22Rv1 (cell line): Measurements from ENCODE around the gene AAK1.

Experiments
- H3K27ac ChIP-seq: fragments of 450-650 bp; 2 replicates; pipeline ENCODE4 v1.5.1; 2017
- ZFX ChIP-seq: fragments of 450-650 bp; IDR thresholded peaks from 2 replicates; pipeline ENCODE4 v1.6.1; 2017; ENCODE audit warnings: antibody characterized with exemption, borderline replicate concordance
- TF ChIP-seq, protein P1 (sequence below): fragments of 450-650 bp; IDR thresholded peaks from 2 replicates; pipeline ENCODE4 v1.5.1; 2017; ENCODE audit warnings: mild to moderate bottlenecking

Gene AAK1

DNA sequence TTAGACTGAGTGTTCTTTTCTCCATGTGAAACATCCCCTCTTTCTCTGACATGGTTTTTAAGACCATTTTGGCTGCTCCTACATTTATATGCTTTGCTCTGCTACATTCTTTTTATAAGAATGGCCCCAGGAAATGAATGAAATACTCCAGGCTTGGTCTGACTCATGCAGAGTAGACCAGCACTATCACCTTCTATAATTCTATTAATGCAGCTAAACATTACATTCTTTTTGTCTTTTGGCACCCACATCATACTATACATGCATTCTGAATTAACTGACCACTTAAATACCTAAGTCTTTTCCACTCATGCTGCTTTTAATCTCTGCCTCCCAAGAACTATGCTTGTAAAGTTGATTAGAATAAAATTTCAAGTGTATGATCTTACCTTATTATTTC lies 94.1 kb downstream of the AAK1 start:
- no peak overlapping the region for H3K27ac ChIP-seq
- TF ChIP-seq, protein P1, sequence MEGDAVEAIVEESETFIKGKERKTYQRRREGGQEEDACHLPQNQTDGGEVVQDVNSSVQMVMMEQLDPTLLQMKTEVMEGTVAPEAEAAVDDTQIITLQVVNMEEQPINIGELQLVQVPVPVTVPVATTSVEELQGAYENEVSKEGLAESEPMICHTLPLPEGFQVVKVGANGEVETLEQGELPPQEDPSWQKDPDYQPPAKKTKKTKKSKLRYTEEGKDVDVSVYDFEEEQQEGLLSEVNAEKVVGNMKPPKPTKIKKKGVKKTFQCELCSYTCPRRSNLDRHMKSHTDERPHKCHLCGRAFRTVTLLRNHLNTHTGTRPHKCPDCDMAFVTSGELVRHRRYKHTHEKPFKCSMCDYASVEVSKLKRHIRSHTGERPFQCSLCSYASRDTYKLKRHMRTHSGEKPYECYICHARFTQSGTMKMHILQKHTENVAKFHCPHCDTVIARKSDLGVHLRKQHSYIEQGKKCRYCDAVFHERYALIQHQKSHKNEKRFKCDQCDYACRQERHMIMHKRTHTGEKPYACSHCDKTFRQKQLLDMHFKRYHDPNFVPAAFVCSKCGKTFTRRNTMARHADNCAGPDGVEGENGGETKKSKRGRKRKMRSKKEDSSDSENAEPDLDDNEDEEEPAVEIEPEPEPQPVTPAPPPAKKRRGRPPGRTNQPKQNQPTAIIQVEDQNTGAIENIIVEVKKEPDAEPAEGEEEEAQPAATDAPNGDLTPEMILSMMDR: no peak
- no peak for TF ChIP-seq ZFX

DNA sequence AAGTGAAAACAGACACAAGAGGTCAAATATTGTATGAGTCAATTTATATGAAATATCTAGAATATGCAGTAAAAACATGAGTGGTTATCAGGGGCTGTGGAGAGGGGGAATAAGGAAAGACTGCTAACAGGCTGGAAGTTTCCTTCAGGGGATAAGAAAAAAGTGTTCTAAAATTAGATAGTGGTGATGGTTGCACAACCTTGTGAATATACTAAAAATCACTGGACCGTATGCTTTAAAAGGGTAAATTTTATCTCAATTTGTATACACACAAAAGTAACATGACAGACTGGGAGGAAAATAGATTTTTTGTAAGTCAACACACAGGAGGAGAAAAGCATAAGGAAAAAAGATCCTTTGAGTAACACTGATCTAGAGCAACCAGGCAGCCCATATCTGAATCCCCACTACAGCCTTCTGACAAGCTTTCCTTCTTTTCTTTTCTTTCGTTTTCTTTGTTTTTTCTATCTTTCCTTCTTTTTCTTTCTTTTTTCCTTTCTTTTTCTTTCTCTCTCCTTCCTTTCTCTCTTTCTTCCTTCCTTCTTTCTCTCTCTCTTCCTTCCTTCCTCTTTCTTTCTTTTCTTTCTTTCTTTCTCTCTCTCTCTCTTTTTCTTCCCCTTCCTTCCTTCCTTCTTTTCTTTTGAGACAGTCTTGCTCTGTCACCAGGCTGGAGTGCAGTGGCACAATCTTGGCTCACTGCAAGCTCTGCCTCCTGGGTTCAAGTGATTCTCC lies 95.4 kb downstream of the AAK1 start:
- TF ChIP-seq, protein P1: no peak

DNA sequence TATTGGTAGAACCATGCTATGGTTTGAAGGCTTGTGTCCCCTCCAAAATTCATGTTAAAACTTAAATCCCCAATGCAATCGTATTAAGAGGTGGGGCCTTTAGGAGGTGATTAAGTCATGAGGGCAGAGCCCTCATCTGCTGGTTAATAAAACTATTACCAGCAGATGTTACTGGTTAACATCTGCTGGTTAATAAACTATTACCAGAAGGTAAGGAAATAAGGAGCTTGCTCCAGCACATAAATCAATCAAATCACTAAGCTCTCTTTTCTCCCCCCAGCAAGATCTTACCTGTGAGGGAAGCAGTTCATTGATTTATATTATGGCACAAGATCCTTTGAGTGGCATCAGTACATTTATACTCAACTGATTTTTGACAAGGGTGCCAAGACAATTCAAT lies 96.9 kb downstream of the AAK1 start:
- TF ChIP-seq, protein P1: no peak
- no peak for TF ChIP-seq ZFX
- H3K27ac ChIP-seq: no peak overlapping the region

More for the DNA sequence above, 95.4 kb downstream of the AAK1 start:
- no peak overlapping the region for H3K27ac ChIP-seq

DNA sequence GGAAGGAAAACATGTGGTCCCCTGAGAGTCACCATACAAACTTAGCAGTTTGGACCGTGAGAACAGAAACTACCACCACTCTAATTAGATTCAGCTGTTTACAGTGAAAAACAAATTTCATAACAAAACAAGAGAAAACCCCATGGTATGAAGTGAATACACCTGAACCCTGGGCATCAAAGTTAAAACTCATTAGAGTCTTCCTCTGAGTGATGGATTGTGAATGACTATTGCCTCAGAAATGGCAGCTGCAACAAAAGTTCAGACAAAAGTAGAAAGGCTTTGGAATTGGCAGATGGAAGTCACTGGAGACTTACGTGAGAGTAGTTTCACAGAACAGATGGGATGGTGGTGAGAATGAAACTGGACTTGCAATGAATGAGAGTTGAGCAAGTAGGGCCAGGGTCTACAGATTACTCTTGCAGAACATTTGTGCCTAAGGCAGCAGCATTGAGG lies 98.0 kb downstream of the AAK1 start:
- no peak overlapping the region for H3K27ac ChIP-seq
- TF ChIP-seq ZFX: no peak

DNA sequence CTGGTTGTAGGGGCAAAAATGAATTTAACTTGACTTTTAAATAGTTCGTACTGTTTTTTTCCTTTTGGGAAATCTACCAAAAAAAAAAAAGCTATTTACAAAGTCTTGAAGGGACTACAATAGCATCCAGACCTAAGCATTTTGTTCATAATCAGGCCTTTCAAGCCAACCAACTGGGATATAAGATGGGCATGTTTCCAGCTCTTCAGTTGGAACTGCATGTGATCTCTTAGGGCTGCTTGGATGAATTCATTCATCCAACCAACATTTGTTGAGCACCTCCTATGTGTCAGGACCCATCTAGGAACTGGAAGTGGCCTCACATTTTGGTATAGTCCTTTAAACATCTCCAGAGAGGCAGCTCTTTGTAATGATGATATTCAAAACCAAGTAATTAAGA lies 98.6 kb downstream of the AAK1 start:
- TF ChIP-seq ZFX: no peak
- TF ChIP-seq, protein P1: no peak
- no peak overlapping the region for H3K27ac ChIP-seq

DNA sequence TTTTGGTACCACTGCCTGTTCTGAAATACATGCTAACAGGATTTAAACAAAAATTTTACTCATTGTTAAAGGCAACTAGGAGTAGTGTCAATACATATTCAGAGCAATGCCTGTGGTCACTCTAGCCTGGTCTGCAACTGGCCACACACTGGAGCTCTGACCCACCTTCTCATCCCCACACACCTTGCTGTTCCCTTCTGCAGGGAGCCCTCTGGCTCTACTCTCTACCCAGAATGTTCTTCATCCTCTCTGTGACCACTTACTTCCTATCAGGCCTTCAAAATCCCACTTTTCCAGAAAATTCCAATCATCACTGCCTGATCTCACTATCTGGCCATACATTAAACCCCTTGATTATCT lies 104.0 kb downstream of the AAK1 start:
- H3K27ac ChIP-seq: no peak overlapping the region
- TF ChIP-seq ZFX: no peak
- TF ChIP-seq, protein P1: no peak

DNA sequence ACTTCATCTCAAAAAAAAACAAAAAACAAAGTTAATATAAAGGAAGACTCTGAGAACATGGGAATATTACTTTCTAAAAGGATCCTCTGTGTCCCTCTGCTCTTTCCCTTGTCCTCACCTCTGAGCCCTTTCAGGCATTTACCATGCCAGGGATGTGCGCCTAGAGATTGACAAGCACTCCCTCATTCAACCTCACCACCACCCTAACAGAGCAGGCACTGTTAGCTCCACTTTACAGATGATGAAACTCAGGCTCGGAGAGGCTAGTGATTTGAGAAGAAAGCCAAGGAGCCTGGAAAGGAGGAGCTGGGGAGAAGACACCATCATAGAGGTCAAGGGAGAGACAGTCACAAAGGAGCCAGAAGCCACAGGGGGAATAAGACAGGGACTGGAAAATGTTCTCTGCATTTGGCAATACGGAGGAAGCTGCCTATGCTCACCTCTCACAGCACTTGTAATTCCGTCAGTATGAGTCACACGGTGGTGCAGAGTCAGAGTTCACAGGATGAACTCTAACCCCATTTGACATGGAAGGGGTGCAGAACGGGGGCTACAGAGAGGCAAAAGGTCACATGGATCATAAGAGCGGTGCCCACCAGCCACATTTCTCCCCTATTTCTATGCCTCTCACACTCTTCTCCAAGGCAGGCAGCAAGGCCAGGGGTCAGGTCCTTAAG lies 104.5 kb downstream of the AAK1 start:
- no peak for TF ChIP-seq ZFX
- TF ChIP-seq, protein P1: no peak
- H3K27ac ChIP-seq: no peak overlapping the region
